ENCODE data around the gene BTBD8.

- TF ChIP-seq CTCF (IDR thresholded peaks at IDR 0.05 in 2 of 3, conservative IDR thresholded peaks at IDR 0.05 in 1 of 3; ENCODE audit: borderline replicate concordance in 1 of 3, insufficient read depth in 1 of 3, low read depth in 2 of 3, low read length in 2 of 3) (no peak), CEBPB (IDR thresholded peaks at IDR 0.05; ENCODE audit: low read depth) (no peak), POLR2AphosphoS5 (IDR thresholded peaks at IDR 0.05; ENCODE audit: low read depth, low read length) (no peak), RAD21 (IDR thresholded peaks at IDR 0.05; ENCODE audit: low read depth) (no peak), ELF1 (IDR thresholded peaks at IDR 0.05; ENCODE audit: borderline replicate concordance, low read depth) (no peak), POLR2A (IDR thresholded peaks at IDR 0.05; ENCODE audit: borderline replicate concordance, extremely low read depth, insufficient read depth, insufficient read length) (no peak), MAX (IDR thresholded peaks at IDR 0.05) (no peak), FOSL1 (IDR thresholded peaks at IDR 0.05; ENCODE audit: low read depth) (no peak), ATF3 (IDR thresholded peaks at IDR 0.05) (no peak), SP1 (IDR thresholded peaks at IDR 0.05; ENCODE audit: low read depth) (no peak), EZH2phosphoT487 (IDR thresholded peaks at IDR 0.05; ENCODE audit: borderline replicate concordance) (no peak), EZH2 (IDR thresholded peaks at IDR 0.05) (no peak), ZBTB33 (IDR thresholded peaks at IDR 0.05; ENCODE audit: extremely low read depth, insufficient replicate concordance, low read length) (no peak)
Observed at GRCh38 chr1:92159593-92159992, 79.4 kb downstream of the BTBD8 start.

Measured in HCT116 (cell line).